Measurements from ENCODE around the gene RIOK1.

Gene RIOK1

DNA sequence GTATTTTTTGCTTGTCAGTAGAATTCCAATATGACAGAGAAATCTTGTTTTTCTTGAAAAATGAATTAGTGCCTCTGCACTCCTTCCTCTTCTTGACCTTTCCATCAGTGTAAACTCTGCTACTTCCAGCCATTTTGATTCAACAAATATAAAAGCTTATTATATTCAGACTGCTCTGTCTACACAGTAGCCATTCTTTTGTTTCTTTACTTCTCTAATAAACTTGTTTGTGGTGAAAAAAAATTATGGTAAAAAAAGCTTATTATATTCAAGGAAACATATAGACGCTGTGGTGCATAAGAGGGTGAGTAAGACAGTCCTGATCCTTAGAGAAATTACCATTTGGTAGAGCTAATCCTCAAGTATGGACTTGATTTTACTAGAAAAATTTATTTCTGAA is 11.6 kb upstream of the RIOK1 start:
- FAIRE-seq (no peak), DNase-seq (ENCODE audit: insufficient read length, low spot score) (no peak)
- TF ChIP-seq POLR2AphosphoS5 (IDR thresholded peaks at IDR 0.05; ENCODE audit: low read depth, low read length) (no peak), PAX5 (IDR thresholded peaks at IDR 0.05; ENCODE audit: insufficient read depth, low read length, severe bottlenecking) (no peak), TAF1 (IDR thresholded peaks at IDR 0.05; ENCODE audit: low read depth, low read length) (no peak), POU2F2 (IDR thresholded peaks at IDR 0.05; ENCODE audit: low read depth, low read length) (no peak), SPI1 (IDR thresholded peaks at IDR 0.05; ENCODE audit: low read depth, low read length) (no peak), POLR2A (IDR thresholded peaks at IDR 0.05; ENCODE audit: low read depth, low read length) (no peak)

DNA sequence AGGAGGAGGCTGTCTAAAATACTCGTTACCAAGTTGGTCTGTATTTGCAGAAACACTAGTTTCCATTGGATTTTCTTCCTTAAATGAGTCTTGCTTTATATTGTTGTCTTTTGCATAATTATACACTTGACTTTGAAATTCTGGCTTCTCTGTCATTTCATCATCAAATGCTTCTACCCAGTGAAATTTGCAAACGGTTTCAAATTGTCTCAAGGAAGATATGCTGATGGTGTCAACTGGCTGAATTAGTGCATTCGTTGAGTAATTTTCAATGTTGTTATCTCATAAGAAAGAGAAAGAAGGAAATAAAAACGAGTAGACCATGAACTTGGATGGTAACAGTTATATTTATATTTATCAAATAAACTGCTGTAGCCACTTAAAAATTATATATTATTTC is 10.9 kb upstream of the RIOK1 start:
- TF ChIP-seq POU2F2 (IDR thresholded peaks at IDR 0.05; ENCODE audit: low read depth, low read length), result no peak
- no peak for TF ChIP-seq TAF1 (IDR thresholded peaks at IDR 0.05; ENCODE audit: low read depth, low read length)
- TF ChIP-seq POLR2AphosphoS5 (IDR thresholded peaks at IDR 0.05; ENCODE audit: low read depth, low read length), result no peak
- DNase-seq (ENCODE audit: insufficient read length, low spot score) (no peak), FAIRE-seq (no peak)

DNA sequence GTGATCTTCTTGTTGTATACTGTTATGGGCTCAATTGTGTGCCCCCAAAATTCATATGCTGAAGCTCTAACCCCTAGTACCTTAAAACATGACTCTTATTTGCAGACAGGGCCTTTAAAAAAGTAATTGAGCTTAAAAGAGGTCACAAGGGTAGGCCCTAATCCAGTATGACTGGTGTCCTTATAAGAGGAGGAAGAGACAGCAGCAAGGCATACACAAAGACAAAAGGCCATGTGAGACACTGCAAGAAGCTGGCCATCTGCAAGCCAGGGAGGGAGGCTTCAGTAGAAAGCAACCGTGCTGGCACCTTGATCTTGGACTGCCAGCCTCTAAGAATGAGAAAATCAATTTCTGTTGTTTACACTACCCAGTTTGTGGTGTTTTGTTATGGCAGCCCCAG is 8.5 kb upstream of the RIOK1 start:
- TF ChIP-seq TAF1 (IDR thresholded peaks at IDR 0.05; ENCODE audit: low read depth, low read length), result no peak
- no peak for TF ChIP-seq SPI1 (IDR thresholded peaks at IDR 0.05; ENCODE audit: low read depth, low read length)
- TF ChIP-seq POLR2AphosphoS5 (IDR thresholded peaks at IDR 0.05; ENCODE audit: low read depth, low read length), result no peak
- TF ChIP-seq POLR2A (IDR thresholded peaks at IDR 0.05; ENCODE audit: low read depth, low read length), result no peak
- no peak for TF ChIP-seq POU2F2 (IDR thresholded peaks at IDR 0.05; ENCODE audit: low read depth, low read length)
- no peak for TF ChIP-seq PAX5 (IDR thresholded peaks at IDR 0.05; ENCODE audit: insufficient read depth, low read length, severe bottlenecking)
- DNase-seq (ENCODE audit: insufficient read length, low spot score), result no peak
- FAIRE-seq, result no peak

DNA sequence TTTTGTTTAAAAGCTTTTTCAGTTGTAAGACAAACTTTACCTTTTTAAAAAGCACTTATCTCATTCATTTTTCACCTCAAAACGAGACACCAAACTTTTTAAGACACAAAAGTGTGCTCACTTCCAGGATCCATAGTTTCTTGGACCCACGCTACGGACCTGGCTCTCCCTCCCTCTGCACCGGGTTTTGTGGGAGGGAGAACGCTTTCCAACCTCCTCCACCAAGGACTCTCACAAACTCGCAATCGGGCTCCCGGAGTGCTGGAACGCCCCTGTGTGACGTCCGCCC is 502 bp upstream of the RIOK1 start:
- TF ChIP-seq POU2F2 (IDR thresholded peaks at IDR 0.05; ENCODE audit: low read depth, low read length) (no peak), PAX5 (IDR thresholded peaks at IDR 0.05; ENCODE audit: insufficient read depth, low read length, severe bottlenecking) (no peak), SPI1 (IDR thresholded peaks at IDR 0.05; ENCODE audit: low read depth, low read length) (no peak), POLR2AphosphoS5 (IDR thresholded peaks at IDR 0.05; ENCODE audit: low read depth, low read length) (no peak), POLR2A (IDR thresholded peaks at IDR 0.05; ENCODE audit: low read depth, low read length) (no peak), TAF1 (IDR thresholded peaks at IDR 0.05; ENCODE audit: low read depth, low read length) (no peak)
- DNase-seq (ENCODE audit: insufficient read length, low spot score) (peak; percentile 50), FAIRE-seq (no peak)

DNA sequence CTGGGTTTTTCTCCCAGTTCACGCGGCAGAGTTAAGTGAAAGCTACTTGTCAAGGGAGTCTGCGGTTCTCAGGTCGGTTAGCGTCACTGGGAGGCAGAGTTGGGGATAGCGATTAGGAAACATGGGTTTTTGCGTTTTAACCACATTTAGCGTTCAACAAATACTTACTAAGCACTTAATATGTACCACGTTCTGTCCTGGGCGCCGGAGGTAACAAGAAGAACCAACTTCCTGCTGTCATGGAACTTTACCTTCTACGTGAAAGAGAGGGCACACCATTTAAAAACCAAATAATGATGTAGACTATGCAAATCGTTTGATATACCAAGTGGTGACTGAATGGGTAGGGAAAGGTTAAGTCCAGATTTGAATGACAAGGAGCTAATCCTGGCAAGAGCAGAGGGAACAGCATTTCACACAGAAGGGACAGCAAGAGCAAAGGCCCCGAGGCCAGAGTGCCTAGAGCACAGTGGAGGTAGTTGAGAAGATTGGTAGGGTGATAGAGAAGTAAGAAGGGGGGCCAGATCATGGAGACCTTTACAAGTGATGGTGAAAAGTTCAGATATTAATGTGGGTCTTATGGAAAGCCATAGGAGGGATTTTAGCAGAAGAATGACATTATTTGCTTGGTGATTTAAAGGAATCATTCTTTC is 744 bp downstream of the RIOK1 start:
- TF ChIP-seq SPI1 (IDR thresholded peaks at IDR 0.05; ENCODE audit: low read depth, low read length), result no peak
- TF ChIP-seq POLR2AphosphoS5 (IDR thresholded peaks at IDR 0.05; ENCODE audit: low read depth, low read length), result no peak
- TF ChIP-seq POU2F2 (IDR thresholded peaks at IDR 0.05; ENCODE audit: low read depth, low read length), result no peak
- no peak for TF ChIP-seq PAX5 (IDR thresholded peaks at IDR 0.05; ENCODE audit: insufficient read depth, low read length, severe bottlenecking)
- DNase-seq (ENCODE audit: insufficient read length, low spot score) (no peak), FAIRE-seq (peak; percentile 58)

DNA sequence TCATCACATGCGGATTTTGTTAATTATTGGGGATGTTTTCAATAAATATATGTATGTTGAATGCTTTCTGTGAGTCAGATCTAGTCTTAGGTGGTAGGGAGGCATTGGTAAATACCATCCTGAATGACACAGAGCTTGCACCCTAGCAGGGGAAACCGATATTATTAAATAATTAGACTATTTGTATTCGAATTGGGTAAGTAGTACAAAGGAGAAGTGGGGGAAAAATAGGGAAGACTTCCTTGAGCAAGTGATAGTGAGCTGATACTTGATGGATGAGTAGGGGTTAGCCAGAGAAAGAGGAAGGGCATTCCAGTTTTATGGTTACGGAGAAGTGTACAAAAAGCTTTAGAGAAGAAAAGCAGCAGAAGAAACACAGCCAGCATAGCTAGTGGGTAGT is 1.5 kb downstream of the RIOK1 start:
- TF ChIP-seq POU2F2 (IDR thresholded peaks at IDR 0.05; ENCODE audit: low read depth, low read length), result no peak
- no peak for TF ChIP-seq PAX5 (IDR thresholded peaks at IDR 0.05; ENCODE audit: insufficient read depth, low read length, severe bottlenecking)
- TF ChIP-seq POLR2AphosphoS5 (IDR thresholded peaks at IDR 0.05; ENCODE audit: low read depth, low read length), result no peak
- TF ChIP-seq TAF1 (IDR thresholded peaks at IDR 0.05; ENCODE audit: low read depth, low read length), result no peak
- TF ChIP-seq SPI1 (IDR thresholded peaks at IDR 0.05; ENCODE audit: low read depth, low read length), result no peak
- TF ChIP-seq POLR2A (IDR thresholded peaks at IDR 0.05; ENCODE audit: low read depth, low read length), result no peak
- no peak for FAIRE-seq
- no peak for DNase-seq (ENCODE audit: insufficient read length, low spot score)

DNA sequence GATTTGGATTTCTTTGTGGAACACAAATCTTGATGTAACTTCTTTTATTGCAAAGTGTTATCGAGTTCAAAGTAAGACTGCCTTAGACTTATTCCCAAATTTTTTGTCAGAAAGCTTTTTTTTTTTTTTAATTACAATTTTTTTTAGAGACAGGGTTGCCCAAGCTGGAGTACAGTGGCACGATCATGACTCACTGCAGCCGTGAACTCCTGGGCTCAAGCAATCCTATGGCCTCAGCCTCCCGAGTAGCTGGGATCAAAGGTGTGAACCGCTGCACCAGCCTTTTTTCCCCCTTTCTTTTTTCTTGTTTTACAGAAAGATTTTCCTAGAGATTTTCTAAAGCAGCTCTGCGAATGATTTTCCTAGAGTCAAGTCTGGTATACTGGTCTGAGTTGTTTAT is 2.8 kb downstream of the RIOK1 start:
- TF ChIP-seq POU2F2 (IDR thresholded peaks at IDR 0.05; ENCODE audit: low read depth, low read length) (no peak), POLR2A (IDR thresholded peaks at IDR 0.05; ENCODE audit: low read depth, low read length) (no peak), TAF1 (IDR thresholded peaks at IDR 0.05; ENCODE audit: low read depth, low read length) (no peak), PAX5 (IDR thresholded peaks at IDR 0.05; ENCODE audit: insufficient read depth, low read length, severe bottlenecking) (no peak), POLR2AphosphoS5 (IDR thresholded peaks at IDR 0.05; ENCODE audit: low read depth, low read length) (no peak), SPI1 (IDR thresholded peaks at IDR 0.05; ENCODE audit: low read depth, low read length) (no peak)
- DNase-seq (ENCODE audit: insufficient read length, low spot score) (no peak), FAIRE-seq (no peak)

DNA sequence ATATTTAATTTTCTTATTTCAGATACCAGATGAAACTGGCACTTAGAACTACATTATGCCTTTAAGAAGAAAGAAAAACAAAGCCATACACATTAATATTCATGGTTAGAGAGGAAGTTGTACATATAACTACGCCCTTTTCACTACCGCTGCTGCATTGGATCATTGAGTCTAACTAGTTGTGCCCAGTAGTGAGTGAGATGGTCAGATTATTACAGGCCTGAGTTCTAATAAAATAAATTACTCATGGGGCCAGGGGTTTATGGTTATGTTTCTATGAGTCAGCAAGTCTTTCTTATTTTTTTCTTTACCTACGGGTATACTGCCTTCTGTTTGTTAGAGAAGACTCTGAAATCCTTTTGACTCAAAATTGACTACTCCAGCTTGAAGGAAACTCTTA is 11.5 kb downstream of the RIOK1 start:
- DNase-seq (ENCODE audit: insufficient read length, low spot score) (no peak), FAIRE-seq (no peak)
- no peak for TF ChIP-seq PAX5 (IDR thresholded peaks at IDR 0.05; ENCODE audit: insufficient read depth, low read length, severe bottlenecking)

DNA sequence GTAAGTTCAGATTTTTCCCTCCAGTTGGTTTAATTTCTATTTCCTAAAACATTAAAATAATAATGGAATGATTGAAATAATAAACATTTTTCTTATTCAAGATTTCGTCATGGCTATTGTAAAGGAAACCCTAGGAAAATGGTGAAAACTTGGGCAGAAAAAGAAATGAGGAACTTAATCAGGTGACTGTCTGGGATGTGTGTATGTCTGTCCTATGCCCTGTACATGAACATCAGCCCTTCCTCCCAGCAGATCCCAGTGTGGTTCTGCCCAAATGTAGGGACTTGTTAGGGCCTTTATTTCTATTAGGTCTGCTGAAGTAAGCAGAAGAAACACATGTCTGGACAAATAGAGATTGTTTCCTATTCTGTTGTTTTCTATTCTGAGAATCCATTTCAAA is 13.1 kb downstream of the RIOK1 start:
- no peak for TF ChIP-seq PAX5 (IDR thresholded peaks at IDR 0.05; ENCODE audit: insufficient read depth, low read length, severe bottlenecking)
- TF ChIP-seq TAF1 (IDR thresholded peaks at IDR 0.05; ENCODE audit: low read depth, low read length), result no peak
- TF ChIP-seq POU2F2 (IDR thresholded peaks at IDR 0.05; ENCODE audit: low read depth, low read length), result no peak
- TF ChIP-seq POLR2AphosphoS5 (IDR thresholded peaks at IDR 0.05; ENCODE audit: low read depth, low read length), result no peak
- TF ChIP-seq POLR2A (IDR thresholded peaks at IDR 0.05; ENCODE audit: low read depth, low read length), result no peak
- no peak for FAIRE-seq
- DNase-seq (ENCODE audit: insufficient read length, low spot score), result no peak

DNA sequence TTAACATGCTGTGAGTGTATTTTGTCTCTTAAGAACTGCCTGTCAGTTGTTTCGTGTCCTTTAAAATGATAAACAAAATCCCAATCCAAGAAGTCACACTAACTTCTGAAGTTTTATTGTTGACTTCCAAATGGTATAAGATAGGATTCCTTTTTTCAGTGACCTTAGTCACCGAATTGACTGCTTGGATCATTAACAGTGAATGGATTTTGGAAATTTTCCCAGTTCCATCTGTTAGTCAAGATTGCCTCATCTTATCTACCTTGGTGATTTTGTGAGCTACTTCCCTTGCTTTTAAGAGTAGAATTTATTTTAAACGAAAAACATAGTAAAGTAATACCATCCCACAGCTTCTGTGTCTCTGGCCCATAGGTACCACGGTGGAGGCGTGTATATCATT is 14.9 kb downstream of the RIOK1 start:
- no peak for TF ChIP-seq POLR2AphosphoS5 (IDR thresholded peaks at IDR 0.05; ENCODE audit: low read depth, low read length)
- no peak for TF ChIP-seq PAX5 (IDR thresholded peaks at IDR 0.05; ENCODE audit: insufficient read depth, low read length, severe bottlenecking)
- TF ChIP-seq TAF1 (IDR thresholded peaks at IDR 0.05; ENCODE audit: low read depth, low read length), result no peak
- TF ChIP-seq SPI1 (IDR thresholded peaks at IDR 0.05; ENCODE audit: low read depth, low read length), result no peak
- no peak for TF ChIP-seq POLR2A (IDR thresholded peaks at IDR 0.05; ENCODE audit: low read depth, low read length)
- no peak for TF ChIP-seq POU2F2 (IDR thresholded peaks at IDR 0.05; ENCODE audit: low read depth, low read length)
- no peak for FAIRE-seq
- no peak for DNase-seq (ENCODE audit: insufficient read length, low spot score)

All from GM12891 (cell line).